ENCODE results near the gene TASP1. TPM values are rescaled to one million over a fixed set of nuclear protein-coding genes. Genes with fewer than 3 reads are reported as not detected.

TASP1 gene
- total RNA-seq, 1 donor from 2014 or later, result 9.0 TPM

- H3K36me3 Mint-ChIP-seq (ENCODE audit: unreplicated experiment), result no peaks in the 10 kb centered on the region
- no peak overlapping the region for H3K27ac Mint-ChIP-seq (ENCODE audit: unreplicated experiment)
- no peak for TF ChIP-seq CTCF (IDR thresholded peaks at IDR 0.05)
- H3K4me3 Mint-ChIP-seq (ENCODE audit: unreplicated experiment), result no peak overlapping the region
- no peaks in the 10 kb centered on the region for H3K27me3 Mint-ChIP-seq (ENCODE audit: unreplicated experiment)
- no peaks in the 10 kb centered on the region for H3K9me3 Mint-ChIP-seq (ENCODE audit: unreplicated experiment)
- DNase-seq (ENCODE audit: extremely low spot score, unreplicated experiment), result no peak
- no peaks in the 10 kb centered on the region for H3K4me1 Mint-ChIP-seq (ENCODE audit: unreplicated experiment)
Observed at GRCh38 chr20:13355941-13356486, 282.7 kb downstream of the TASP1 start.

GRCh38 chr20:13355411-13355810 lies 283.3 kb downstream of the TASP1 start:
- no peak for TF ChIP-seq CTCF (IDR thresholded peaks at IDR 0.05)
- H3K4me3 Mint-ChIP-seq (ENCODE audit: unreplicated experiment), result no peak overlapping the region

GRCh38 chr20:13353261-13353945 lies 285.3 kb downstream of the TASP1 start:
- no peak overlapping the region for H3K27ac Mint-ChIP-seq (ENCODE audit: unreplicated experiment)
- H3K4me3 Mint-ChIP-seq (ENCODE audit: unreplicated experiment), result no peak overlapping the region
- no peaks in the 10 kb centered on the region for H3K36me3 Mint-ChIP-seq (ENCODE audit: unreplicated experiment)
- no peak for TF ChIP-seq CTCF (IDR thresholded peaks at IDR 0.05)
- H3K4me1 Mint-ChIP-seq (ENCODE audit: unreplicated experiment), result peaks cover 13% of the 10 kb centered on the region
- DNase-seq (ENCODE audit: extremely low spot score, unreplicated experiment), result no peak
- H3K27me3 Mint-ChIP-seq (ENCODE audit: unreplicated experiment), result no peaks in the 10 kb centered on the region
- H3K9me3 Mint-ChIP-seq (ENCODE audit: unreplicated experiment), result no peaks in the 10 kb centered on the region

More at GRCh38 chr20:13355411-13355810, 283.3 kb downstream of the TASP1 start:
- H3K36me3 Mint-ChIP-seq (ENCODE audit: unreplicated experiment), result no peaks in the 10 kb centered on the region
- H3K27me3 Mint-ChIP-seq (ENCODE audit: unreplicated experiment), result no peaks in the 10 kb centered on the region
- H3K27ac Mint-ChIP-seq (ENCODE audit: unreplicated experiment), result no peak overlapping the region
- DNase-seq (ENCODE audit: extremely low spot score, unreplicated experiment), result no peak
- no peaks in the 10 kb centered on the region for H3K4me1 Mint-ChIP-seq (ENCODE audit: unreplicated experiment)
- no peaks in the 10 kb centered on the region for H3K9me3 Mint-ChIP-seq (ENCODE audit: unreplicated experiment)

GRCh38 chr20:13349235-13349604 lies 289.5 kb downstream of the TASP1 start:
- no peak for TF ChIP-seq CTCF (IDR thresholded peaks at IDR 0.05)
- Mint-ChIP-seq H3K36me3 (ENCODE audit: unreplicated experiment) (no peaks in the 10 kb centered on the region), H3K4me3 (ENCODE audit: unreplicated experiment) (no peak overlapping the region), H3K4me1 (ENCODE audit: unreplicated experiment) (peaks cover 38% of the 10 kb centered on the region), H3K27ac (ENCODE audit: unreplicated experiment) (peak overlapping the region; percentile 73), H3K9me3 (ENCODE audit: unreplicated experiment) (no peaks in the 10 kb centered on the region), H3K27me3 (ENCODE audit: unreplicated experiment) (no peaks in the 10 kb centered on the region)
- DNase-seq (ENCODE audit: extremely low spot score, unreplicated experiment), result no peak

GRCh38 chr20:13348311-13349234 lies 290.2 kb downstream of the TASP1 start:
- H3K27me3 Mint-ChIP-seq (ENCODE audit: unreplicated experiment), result no peaks in the 10 kb centered on the region
- no peaks in the 10 kb centered on the region for H3K9me3 Mint-ChIP-seq (ENCODE audit: unreplicated experiment)
- no peak for TF ChIP-seq CTCF (IDR thresholded peaks at IDR 0.05)
- H3K27ac Mint-ChIP-seq (ENCODE audit: unreplicated experiment), result peak overlapping the region; percentile 73
- no peak for DNase-seq (ENCODE audit: extremely low spot score, unreplicated experiment)
- H3K4me3 Mint-ChIP-seq (ENCODE audit: unreplicated experiment), result peak overlapping the region; percentile 43
- peaks cover 38% of the 10 kb centered on the region for H3K4me1 Mint-ChIP-seq (ENCODE audit: unreplicated experiment)
- H3K36me3 Mint-ChIP-seq (ENCODE audit: unreplicated experiment), result no peaks in the 10 kb centered on the region
